ENCODE results near the gene STAT5A. TPM values are rescaled to one million over a fixed set of nuclear protein-coding genes. Genes with fewer than 3 reads are reported as not detected.

STAT5A gene
- total RNA-seq, 5 donors from 2014 or later (not counting 1 experiment from before 2014, with no cell fraction given): 141 to 160 (median 147) TPM

DNA sequence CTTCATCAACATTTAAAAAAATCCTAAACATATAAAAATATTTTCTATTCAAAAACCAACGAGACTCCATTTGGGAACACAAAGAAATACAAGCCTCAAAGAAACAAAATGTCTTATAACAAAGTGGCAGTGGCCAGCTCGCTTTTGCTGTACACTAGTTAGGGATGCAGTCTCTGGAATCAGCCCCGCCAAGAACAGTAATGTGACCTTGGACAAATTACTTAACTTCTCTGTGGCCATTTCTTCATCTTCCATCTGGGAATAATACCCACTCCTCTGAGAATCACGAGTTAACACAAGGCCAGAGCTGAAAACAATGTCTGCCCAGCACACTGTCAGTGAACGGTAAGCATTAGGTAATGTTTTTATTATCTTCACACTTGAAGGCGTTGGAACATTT lies 17.7 kb upstream of the STAT5A start:
- ChIA-PET POLR2A (interaction anchor here (0.8 to 11.7 kb wide), 2 partner anchors 18 to 22 kb away, joined by 3 to 147 read pairs; no protein-coding TSS in a partner anchor), CTCF (interaction anchor here in 1 of 2 donors (0.5 to 1.3 kb wide), 3 partner anchors 48 to 251 kb away, joined by 3 to 4 read pairs (median 4); partner anchors contain the start of gene NKIRAS2)
- H3K9me3 ChIP-seq: no peaks in the 10 kb centered on the region
- 46% methylated on average over 3 of the region's 6 CpGs for WGBS (ENCODE audit: insufficient coverage)
- Mint-ChIP-seq H3K4me3 (peak overlapping the region; percentile 95 to 100 (median 96)), H3K36me3 (peaks cover 18% of the 10 kb centered on the region), H3K27me3 (no peaks in the 10 kb centered on the region), H3K4me1 (peaks cover 78 to 86% (median 82%) of the 10 kb centered on the region in 3 donors), H3K27ac (peak overlapping the region; percentile 92 to 95), H3K9me3 (no peaks in the 10 kb centered on the region)
- H3K27me3 ChIP-seq (replicated peaks in 1 of 2; ENCODE audit: control insufficient read depth in 2 of 2, extremely low read depth in 1 of 2, insufficient read depth in 2 of 2, low read length in 1 of 2): no peaks in the 10 kb centered on the region
- DNase-seq (no peak), ATAC-seq (replicated peaks in 1 of 4) (no peak)
- H3K4me1 ChIP-seq (ENCODE audit: control insufficient read depth in 1 of 2, extremely low read depth in 1 of 2, insufficient read depth in 2 of 2, low read length in 2 of 2): peaks cover 32 to 59% of the 10 kb centered on the region in 2 experiments
- no peak overlapping the region for H3K4me3 ChIP-seq (ENCODE audit: control insufficient read depth in 1 of 2, extremely low read depth in 1 of 2, low read length in 1 of 2)
- H3K36me3 ChIP-seq (ENCODE audit: control insufficient read depth in 2 of 2, extremely low read depth in 1 of 2, insufficient read depth in 1 of 2, low read length in 1 of 2): no peaks in the 10 kb centered on the region
- peak overlapping the region; percentile 87 for H3K27ac ChIP-seq (ENCODE audit: low read length)

- H3K4me1 Mint-ChIP-seq: peaks cover 76 to 87% (median 79%) of the 10 kb centered on the region in 3 donors
- no peaks in the 10 kb centered on the region for H3K9me3 Mint-ChIP-seq
- DNase-seq (no peak), ATAC-seq (replicated peaks in 1 of 4) (no peak)
- POLR2A ChIA-PET: interaction anchor here (0.5 to 11.7 kb wide), 3 partner anchors 23 kb away, joined by 4 to 147 read pairs (median 7); no protein-coding TSS in a partner anchor
- H3K27me3 Mint-ChIP-seq: no peaks in the 10 kb centered on the region
- CTCF ChIA-PET: interaction anchor here in 1 of 2 donors (1.2 to 1.3 kb wide), 2 partner anchors 48 to 49 kb away, joined by 3 to 4 read pairs; no protein-coding TSS in a partner anchor
- peaks cover 18% of the 10 kb centered on the region for H3K36me3 Mint-ChIP-seq
- peak overlapping the region; percentile 95 to 100 (median 96) for H3K4me3 Mint-ChIP-seq
- no CpG with 5 or more reads among the region's 3 CpGs for WGBS (ENCODE audit: insufficient coverage)
- peak overlapping the region; percentile 87 for H3K27ac ChIP-seq (ENCODE audit: low read length)
- no peaks in the 10 kb centered on the region for H3K27me3 ChIP-seq (replicated peaks in 1 of 2; ENCODE audit: control insufficient read depth in 2 of 2, extremely low read depth in 1 of 2, insufficient read depth in 2 of 2, low read length in 1 of 2)
- H3K36me3 ChIP-seq (ENCODE audit: control insufficient read depth in 2 of 2, extremely low read depth in 1 of 2, insufficient read depth in 1 of 2, low read length in 1 of 2): no peaks in the 10 kb centered on the region
- peak overlapping the region; percentile 92 to 95 for H3K27ac Mint-ChIP-seq
- no peak overlapping the region for H3K4me3 ChIP-seq (ENCODE audit: control insufficient read depth in 1 of 2, extremely low read depth in 1 of 2, low read length in 1 of 2)
- H3K9me3 ChIP-seq: no peaks in the 10 kb centered on the region
- peaks cover 29 to 59% of the 10 kb centered on the region in 2 experiments for H3K4me1 ChIP-seq (ENCODE audit: control insufficient read depth in 1 of 2, extremely low read depth in 1 of 2, insufficient read depth in 2 of 2, low read length in 2 of 2)
Observed at GRCh38 chr17:42271006-42271778, 17.1 kb upstream of the STAT5A start.

DNA sequence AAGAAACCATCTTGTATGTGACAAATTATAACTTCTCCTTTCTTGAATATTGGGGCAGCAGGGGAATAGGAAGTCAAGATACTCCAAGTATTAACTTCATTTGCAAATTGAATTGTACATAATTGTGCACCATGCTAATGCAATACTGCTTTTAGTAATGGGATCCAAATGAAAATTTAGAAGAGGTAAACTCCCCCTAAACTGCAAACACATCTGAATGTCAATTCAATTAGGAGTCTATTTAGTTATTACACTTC lies 16.6 kb upstream of the STAT5A start:
- ChIA-PET CTCF (interaction anchor here in 1 of 2 donors (1.2 kb wide), 1 partner anchor 48 kb away, joined by 3 read pairs; no protein-coding TSS in a partner anchor), POLR2A (interaction anchor here (0.6 to 11.7 kb wide), 2 partner anchors 23 kb away, joined by 4 to 147 read pairs; no protein-coding TSS in a partner anchor)
- Mint-ChIP-seq H3K36me3 (peaks cover 15% of the 10 kb centered on the region), H3K9me3 (no peaks in the 10 kb centered on the region), H3K27me3 (no peaks in the 10 kb centered on the region), H3K27ac (peak overlapping the region; percentile 92 to 95), H3K4me1 (peaks cover 73 to 83% (median 74%) of the 10 kb centered on the region in 3 donors), H3K4me3 (peak overlapping the region; percentile 95 to 100 (median 96))
- H3K27ac ChIP-seq (ENCODE audit: low read length): peak overlapping the region; percentile 87
- H3K4me3 ChIP-seq (ENCODE audit: control insufficient read depth in 1 of 2, extremely low read depth in 1 of 2, low read length in 1 of 2): peak overlapping the region in 1 of 2 donors; percentile 33
- no peaks in the 10 kb centered on the region for H3K36me3 ChIP-seq (ENCODE audit: control insufficient read depth in 2 of 2, extremely low read depth in 1 of 2, insufficient read depth in 1 of 2, low read length in 1 of 2)
- peaks cover 27 to 59% of the 10 kb centered on the region in 2 experiments for H3K4me1 ChIP-seq (ENCODE audit: control insufficient read depth in 1 of 2, extremely low read depth in 1 of 2, insufficient read depth in 2 of 2, low read length in 2 of 2)
- no peak for ATAC-seq (replicated peaks in 1 of 4)
- no peaks in the 10 kb centered on the region for H3K9me3 ChIP-seq
- DNase-seq: no peak
- no peaks in the 10 kb centered on the region for H3K27me3 ChIP-seq (replicated peaks in 1 of 2; ENCODE audit: control insufficient read depth in 2 of 2, extremely low read depth in 1 of 2, insufficient read depth in 2 of 2, low read length in 1 of 2)

DNA sequence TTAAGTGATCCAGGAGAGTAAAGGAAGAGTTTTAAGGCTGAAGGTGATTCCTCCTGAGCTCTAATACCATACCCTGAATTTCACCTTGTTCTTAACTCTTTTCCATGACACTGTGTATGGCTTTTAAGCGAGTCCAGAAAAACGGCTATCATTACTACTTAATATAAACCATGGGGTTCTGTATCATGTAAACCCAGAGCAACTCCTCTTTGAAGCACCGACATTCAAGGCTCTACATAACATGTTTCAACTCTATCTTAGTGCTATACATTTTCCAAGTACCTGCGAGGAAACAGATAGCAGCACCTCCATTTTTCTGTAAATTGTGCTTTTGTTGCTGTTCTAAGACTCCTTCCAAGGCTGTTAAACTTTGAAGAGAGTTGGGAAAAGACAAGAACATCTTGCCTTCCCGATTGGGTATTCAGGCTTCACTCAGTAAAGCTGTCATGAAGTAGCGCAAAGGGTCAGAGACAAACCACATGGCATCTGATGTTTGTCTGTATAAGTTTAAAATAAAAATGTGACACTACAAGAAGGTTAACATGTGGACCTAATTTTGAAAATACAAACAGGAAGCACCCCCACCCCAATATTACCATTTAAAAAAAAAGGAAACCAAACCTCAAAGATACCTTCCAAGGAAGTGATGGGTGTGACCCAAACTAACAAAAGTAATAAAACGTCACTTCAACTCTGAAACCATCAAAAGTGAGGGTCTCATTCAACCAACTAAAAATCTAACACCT lies 16.0 kb upstream of the STAT5A start:
- ChIA-PET CTCF (interaction anchor here in 1 of 2 donors (1.2 to 3.7 kb wide), 3 partner anchors 24 to 50 kb away, joined by 3 to 19 read pairs (median 18); no protein-coding TSS in a partner anchor), POLR2A (interaction anchor here (0.6 to 11.7 kb wide), 4 partner anchors 16 to 24 kb away, joined by 3 to 147 read pairs (median 4); partner anchors contain the start of gene STAT5A (in 1 of the 2))
- Histone ChIP-seq H3K9me3 (no peaks in the 10 kb centered on the region), H3K36me3 (ENCODE audit: control insufficient read depth in 2 of 2, extremely low read depth in 1 of 2, insufficient read depth in 1 of 2, low read length in 1 of 2) (no peaks in the 10 kb centered on the region), H3K4me1 (ENCODE audit: control insufficient read depth in 1 of 2, extremely low read depth in 1 of 2, insufficient read depth in 2 of 2, low read length in 2 of 2) (peaks cover 33 to 52% of the 10 kb centered on the region in 2 experiments), H3K27me3 (replicated peaks in 1 of 2; ENCODE audit: control insufficient read depth in 2 of 2, extremely low read depth in 1 of 2, insufficient read depth in 2 of 2, low read length in 1 of 2) (no peaks in the 10 kb centered on the region), H3K27ac (ENCODE audit: low read length) (peak overlapping the region; percentile 87), H3K4me3 (ENCODE audit: control insufficient read depth in 1 of 2, extremely low read depth in 1 of 2, low read length in 1 of 2) (peak overlapping the region in 1 of 2 donors; percentile 33)
- peaks cover 13% of the 10 kb centered on the region for H3K36me3 Mint-ChIP-seq
- H3K4me3 Mint-ChIP-seq: peak overlapping the region; percentile 95 to 100 (median 96)
- WGBS (ENCODE audit: insufficient coverage): 23% methylated on average over 3 of the region's 7 CpGs
- H3K27me3 Mint-ChIP-seq: no peaks in the 10 kb centered on the region
- DNase-seq (peak in 1 of 35 experiments; percentile 58), ATAC-seq (replicated peaks in 1 of 4) (peak in 1 of 4 experiments; percentile 30)
- no peaks in the 10 kb centered on the region for H3K9me3 Mint-ChIP-seq
- peak overlapping the region; percentile 92 to 95 for H3K27ac Mint-ChIP-seq
- H3K4me1 Mint-ChIP-seq: peaks cover 74 to 83% (median 75%) of the 10 kb centered on the region in 3 donors

DNA sequence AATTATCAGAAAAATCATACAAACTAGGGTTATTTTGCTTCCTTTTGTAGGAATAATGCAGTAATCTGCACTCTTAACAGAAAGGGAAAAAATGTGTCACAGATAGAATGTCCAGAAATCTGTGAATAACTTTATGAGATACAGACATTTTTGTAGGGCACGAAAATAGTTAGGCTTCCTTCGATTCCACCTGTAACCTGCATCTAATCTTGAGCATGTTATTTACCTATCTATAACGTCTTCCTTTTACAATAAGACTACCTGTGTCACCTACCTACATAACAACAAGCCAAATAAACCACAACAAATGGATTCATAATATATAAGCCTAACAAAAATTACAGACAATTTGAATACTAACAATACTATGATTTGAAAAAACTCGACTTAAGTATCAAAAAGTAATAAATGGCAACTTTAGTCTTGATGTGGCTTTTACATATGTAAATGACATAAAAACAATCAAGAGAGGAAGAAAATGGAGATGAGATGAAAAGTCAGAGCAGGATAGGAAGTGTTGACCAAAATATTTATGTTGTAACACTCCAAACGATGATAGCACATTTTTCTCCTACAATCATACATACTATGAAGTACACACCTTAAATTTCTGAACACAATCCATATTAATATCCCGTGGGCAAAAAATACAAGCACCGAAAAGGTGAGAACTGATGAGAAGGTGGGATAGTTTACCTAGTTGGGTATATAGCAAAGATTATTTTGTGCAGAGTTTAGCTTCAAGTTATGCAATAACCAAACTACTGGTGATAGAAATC lies 14.6 kb upstream of the STAT5A start:
- Histone ChIP-seq H3K4me3 (ENCODE audit: control insufficient read depth in 1 of 2, extremely low read depth in 1 of 2, low read length in 1 of 2) (peak overlapping the region in 1 of 2 donors; percentile 84), H3K36me3 (ENCODE audit: control insufficient read depth in 2 of 2, extremely low read depth in 1 of 2, insufficient read depth in 1 of 2, low read length in 1 of 2) (no peaks in the 10 kb centered on the region), H3K27me3 (replicated peaks in 1 of 2; ENCODE audit: control insufficient read depth in 2 of 2, extremely low read depth in 1 of 2, insufficient read depth in 2 of 2, low read length in 1 of 2) (no peaks in the 10 kb centered on the region), H3K9me3 (no peaks in the 10 kb centered on the region), H3K4me1 (ENCODE audit: control insufficient read depth in 1 of 2, extremely low read depth in 1 of 2, insufficient read depth in 2 of 2, low read length in 2 of 2) (peaks cover 28 to 45% of the 10 kb centered on the region in 2 experiments), H3K27ac (ENCODE audit: low read length) (peak overlapping the region; percentile 87)
- peak overlapping the region; percentile 92 to 95 for H3K27ac Mint-ChIP-seq
- CTCF ChIA-PET: interaction anchor here (0.6 to 3.7 kb wide), 9 partner anchors 13 to 1386 kb away, joined by 3 to 19 read pairs (median 5); partner anchors contain the start of gene NAGLU (in 1 of the 2)
- no peaks in the 10 kb centered on the region for H3K27me3 Mint-ChIP-seq
- H3K4me3 Mint-ChIP-seq: peak overlapping the region; percentile 95 to 100 (median 96)
- H3K9me3 Mint-ChIP-seq: no peaks in the 10 kb centered on the region
- ATAC-seq (replicated peaks in 1 of 4): peak in 1 of 4 experiments; percentile 17
- H3K36me3 Mint-ChIP-seq: peaks cover 13% of the 10 kb centered on the region
- POLR2A ChIA-PET: interaction anchor here (0.5 to 11.7 kb wide), 9 partner anchors 13 to 67 kb away, joined by 3 to 147 read pairs (median 7); partner anchors contain the start of gene STAT5A (in 1 of the 2)
- no peak for DNase-seq
- no CpG with 5 or more reads among the region's 7 CpGs for WGBS (ENCODE audit: insufficient coverage)
- peaks cover 68 to 85% (median 72%) of the 10 kb centered on the region in 3 donors for H3K4me1 Mint-ChIP-seq

Measured in T-cell (primary cell).